ENCODE measurements around the gene GNG12. TPM values are rescaled to one million over a fixed set of nuclear protein-coding genes. Genes with fewer than 3 reads are reported as not detected.

Gene GNG12
- total and polyA plus RNA-seq, 2 donors (not counting 1 experiment from before 2014, with no cell fraction given) = not detected

DNA sequence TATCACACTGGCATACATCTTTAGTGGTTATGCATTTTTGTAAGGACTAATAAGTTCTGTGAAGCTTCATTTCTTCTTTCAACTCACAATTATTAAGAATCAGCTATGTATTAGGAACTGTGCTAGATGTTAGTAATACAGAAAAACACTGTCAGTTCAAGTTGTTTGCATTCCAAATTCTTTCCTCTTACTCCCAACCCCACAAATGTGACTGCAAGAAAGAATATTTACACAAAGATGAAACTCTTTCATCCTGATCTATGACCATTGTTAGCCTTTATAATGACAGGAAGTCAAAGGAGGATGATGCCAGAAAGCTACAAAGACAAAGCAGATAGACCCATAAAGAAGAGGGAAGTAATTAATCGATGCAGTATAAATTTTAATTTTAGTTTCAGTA lies 169.2 kb downstream of the GNG12 start:
- Mint-ChIP-seq H3K9me3 (ENCODE audit: insufficient read depth) (no peaks in the 10 kb centered on the region), H3K27me3 (peaks cover 36% of the 10 kb centered on the region), H3K27ac (no peak overlapping the region), H3K4me1 (no peaks in the 10 kb centered on the region), H3K4me3 (no peak overlapping the region)
- no peak overlapping the region for H2AFZ ChIP-seq (ENCODE audit: insufficient read depth, low read depth, low read length, poor library complexity, severe bottlenecking)
- H4K20me1 ChIP-seq (ENCODE audit: control insufficient read depth, insufficient read depth, low read length, poor library complexity, severe bottlenecking) = no peaks in the 10 kb centered on the region
- no peak for DNase-seq
- H3K4me1 ChIP-seq (ENCODE audit: control insufficient read depth in 2 of 2, insufficient read depth in 2 of 2, low read length in 2 of 2) = no peaks in the 10 kb centered on the region
- no peaks in the 10 kb centered on the region for H3K79me2 ChIP-seq (ENCODE audit: control insufficient read depth, insufficient read depth, low read length)
- no peak overlapping the region for H3K4me3 ChIP-seq (ENCODE audit: control extremely low read depth in 1 of 5, extremely low read depth in 1 of 5, insufficient read depth in 1 of 5, low read depth in 2 of 5, low read length in 4 of 5)
- H3K9ac ChIP-seq (ENCODE audit: low read length) = no peak overlapping the region
- no peaks in the 10 kb centered on the region for H3K9me3 ChIP-seq (ENCODE audit: control extremely low read depth in 1 of 3, control insufficient read depth in 2 of 3, insufficient read depth in 1 of 3, low read length in 2 of 3)
- no peaks in the 10 kb centered on the region for H3K36me3 ChIP-seq (replicated peaks in 1 of 2; ENCODE audit: control extremely low read depth in 1 of 2, control insufficient read depth in 1 of 2, extremely low read depth in 1 of 2, insufficient read depth in 2 of 2, low read length in 1 of 2)
- no CpG with 5 or more reads among the region's 1 CpG for WGBS (ENCODE audit: insufficient coverage)
- H3K27ac ChIP-seq (ENCODE audit: low read length in 2 of 2) = no peak overlapping the region
- H3K27me3 ChIP-seq (replicated peaks in 1 of 4; ENCODE audit: control extremely low read depth in 1 of 4, control insufficient read depth in 3 of 4, insufficient read depth in 4 of 4, low read length in 3 of 4) = no peaks in the 10 kb centered on the region
- no peak for ATAC-seq (ENCODE audit: low read depth)
- CTCF ChIA-PET = no interaction called here
- H3K4me2 ChIP-seq (replicated peaks; ENCODE audit: low read depth, low read length, poor library complexity, severe bottlenecking) = no peak overlapping the region
- TF ChIP-seq, protein P1, sequence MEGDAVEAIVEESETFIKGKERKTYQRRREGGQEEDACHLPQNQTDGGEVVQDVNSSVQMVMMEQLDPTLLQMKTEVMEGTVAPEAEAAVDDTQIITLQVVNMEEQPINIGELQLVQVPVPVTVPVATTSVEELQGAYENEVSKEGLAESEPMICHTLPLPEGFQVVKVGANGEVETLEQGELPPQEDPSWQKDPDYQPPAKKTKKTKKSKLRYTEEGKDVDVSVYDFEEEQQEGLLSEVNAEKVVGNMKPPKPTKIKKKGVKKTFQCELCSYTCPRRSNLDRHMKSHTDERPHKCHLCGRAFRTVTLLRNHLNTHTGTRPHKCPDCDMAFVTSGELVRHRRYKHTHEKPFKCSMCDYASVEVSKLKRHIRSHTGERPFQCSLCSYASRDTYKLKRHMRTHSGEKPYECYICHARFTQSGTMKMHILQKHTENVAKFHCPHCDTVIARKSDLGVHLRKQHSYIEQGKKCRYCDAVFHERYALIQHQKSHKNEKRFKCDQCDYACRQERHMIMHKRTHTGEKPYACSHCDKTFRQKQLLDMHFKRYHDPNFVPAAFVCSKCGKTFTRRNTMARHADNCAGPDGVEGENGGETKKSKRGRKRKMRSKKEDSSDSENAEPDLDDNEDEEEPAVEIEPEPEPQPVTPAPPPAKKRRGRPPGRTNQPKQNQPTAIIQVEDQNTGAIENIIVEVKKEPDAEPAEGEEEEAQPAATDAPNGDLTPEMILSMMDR (IDR thresholded peaks at IDR 0.05) = no peak
- TF ChIP-seq EZH2 (IDR thresholded peaks at IDR 0.05; ENCODE audit: borderline replicate concordance, insufficient read depth, low read depth, low read length, poor library complexity, severe bottlenecking) = no peak
- POLR2A ChIA-PET = no interaction called here
- intact Hi-C loops (cut with micrococcal nuclease) = no loop called here

DNA sequence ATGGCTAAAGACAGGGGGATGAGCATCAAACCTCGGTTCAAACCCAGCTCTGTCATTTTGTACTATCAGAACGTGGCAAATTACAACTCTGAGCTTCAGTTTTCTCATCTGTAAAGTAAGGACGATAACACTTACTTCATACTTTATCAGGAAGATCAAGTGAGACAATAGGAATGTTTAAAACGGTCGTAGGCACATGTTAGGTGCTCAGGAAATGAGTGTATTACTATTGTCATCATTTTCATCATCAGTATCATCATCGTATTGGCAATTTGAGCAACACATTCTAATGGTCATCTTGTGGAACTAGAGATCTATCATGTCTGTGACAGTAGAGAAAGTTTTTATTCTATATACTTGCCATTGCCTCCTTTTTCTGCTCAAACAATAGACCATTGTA lies 170.4 kb downstream of the GNG12 start:
- ChIA-PET CTCF (no interaction called here), POLR2A (no interaction called here)
- H3K36me3 ChIP-seq (replicated peaks in 1 of 2; ENCODE audit: control extremely low read depth in 1 of 2, control insufficient read depth in 1 of 2, extremely low read depth in 1 of 2, insufficient read depth in 2 of 2, low read length in 1 of 2) = no peaks in the 10 kb centered on the region
- WGBS (ENCODE audit: insufficient coverage) = no CpG with 5 or more reads among the region's 6 CpGs
- no peak overlapping the region for H3K4me3 ChIP-seq (ENCODE audit: control extremely low read depth in 1 of 5, extremely low read depth in 1 of 5, insufficient read depth in 1 of 5, low read depth in 2 of 5, low read length in 4 of 5)
- no peaks in the 10 kb centered on the region for H3K27me3 ChIP-seq (replicated peaks in 1 of 4; ENCODE audit: control extremely low read depth in 1 of 4, control insufficient read depth in 3 of 4, insufficient read depth in 4 of 4, low read length in 3 of 4)
- intact Hi-C loops (cut with micrococcal nuclease) = no loop called here
- DNase-seq (no peak), ATAC-seq (ENCODE audit: low read depth) (no peak)
- no peaks in the 10 kb centered on the region for H3K79me2 ChIP-seq (ENCODE audit: control insufficient read depth, insufficient read depth, low read length)
- no peak overlapping the region for H2AFZ ChIP-seq (ENCODE audit: insufficient read depth, low read depth, low read length, poor library complexity, severe bottlenecking)
- H3K4me3 Mint-ChIP-seq = no peak overlapping the region
- H3K9me3 ChIP-seq (ENCODE audit: control extremely low read depth in 1 of 3, control insufficient read depth in 2 of 3, insufficient read depth in 1 of 3, low read length in 2 of 3) = no peaks in the 10 kb centered on the region
- no peaks in the 10 kb centered on the region for H3K4me1 ChIP-seq (ENCODE audit: control insufficient read depth in 2 of 2, insufficient read depth in 2 of 2, low read length in 2 of 2)
- no peaks in the 10 kb centered on the region for H3K9me3 Mint-ChIP-seq (ENCODE audit: insufficient read depth)
- peaks cover 35% of the 10 kb centered on the region for H3K27me3 Mint-ChIP-seq
- TF ChIP-seq, protein P1 (IDR thresholded peaks at IDR 0.05) = no peak
- TF ChIP-seq EZH2 (IDR thresholded peaks at IDR 0.05; ENCODE audit: borderline replicate concordance, insufficient read depth, low read depth, low read length, poor library complexity, severe bottlenecking) = no peak
- H3K4me2 ChIP-seq (replicated peaks; ENCODE audit: low read depth, low read length, poor library complexity, severe bottlenecking) = no peak overlapping the region
- no peak overlapping the region for H3K9ac ChIP-seq (ENCODE audit: low read length)
- H4K20me1 ChIP-seq (ENCODE audit: control insufficient read depth, insufficient read depth, low read length, poor library complexity, severe bottlenecking) = no peaks in the 10 kb centered on the region
- no peak overlapping the region for H3K27ac ChIP-seq (ENCODE audit: low read length in 2 of 2)
- H3K27ac Mint-ChIP-seq = no peak overlapping the region
- H3K4me1 Mint-ChIP-seq = no peaks in the 10 kb centered on the region
